ENCODE data around the gene DNAL4.

Gene DNAL4

DNA sequence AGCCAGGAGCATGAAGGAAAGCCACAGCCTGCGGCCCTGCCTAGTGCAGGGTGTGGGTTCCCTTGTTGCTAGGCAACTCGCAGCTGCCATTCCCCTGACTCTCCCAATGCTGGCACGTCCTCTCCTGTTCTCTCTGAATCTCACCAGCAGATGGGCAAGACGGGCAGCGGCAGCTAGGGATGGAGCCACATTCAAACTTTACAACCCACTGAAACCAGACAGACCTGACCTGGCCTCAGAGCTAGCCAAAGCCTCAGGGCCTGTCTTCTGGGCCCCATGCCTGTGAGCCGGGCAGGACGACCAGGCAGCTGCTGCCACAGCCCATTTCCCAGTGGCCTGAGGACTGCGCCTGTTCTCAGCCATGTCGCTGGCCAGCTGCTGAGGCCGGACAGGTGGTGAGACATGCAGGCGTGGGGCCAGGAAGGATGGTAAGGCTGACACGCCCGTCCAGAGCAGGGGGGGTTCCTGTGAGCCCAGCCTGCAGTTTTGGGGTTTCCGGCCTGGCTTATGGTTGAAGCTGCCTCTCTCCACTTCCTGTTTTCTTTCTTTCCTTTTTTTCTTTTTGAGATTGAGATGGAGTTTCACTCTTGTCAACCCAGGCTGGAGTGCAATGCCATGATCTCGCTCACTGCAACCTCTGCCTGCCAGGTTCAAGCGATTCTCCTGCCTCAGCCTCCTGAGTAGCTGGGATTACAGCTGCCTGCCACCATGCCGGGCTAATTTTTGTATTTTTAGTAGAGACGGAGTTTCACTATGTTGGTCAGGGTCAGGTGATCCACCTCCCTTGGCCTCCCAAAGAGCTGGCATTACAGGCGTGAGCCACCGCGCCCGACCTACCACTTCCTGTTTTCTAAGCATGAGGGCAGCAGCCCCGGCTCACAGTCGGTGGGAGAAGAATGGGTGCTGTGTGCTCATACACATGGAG lies 42.3 kb downstream of the DNAL4 start:
- H3K4me3 ChIP-seq (ENCODE audit: low read depth, low read length): peak overlapping the region; percentile 36
- TF ChIP-seq, protein P1, sequence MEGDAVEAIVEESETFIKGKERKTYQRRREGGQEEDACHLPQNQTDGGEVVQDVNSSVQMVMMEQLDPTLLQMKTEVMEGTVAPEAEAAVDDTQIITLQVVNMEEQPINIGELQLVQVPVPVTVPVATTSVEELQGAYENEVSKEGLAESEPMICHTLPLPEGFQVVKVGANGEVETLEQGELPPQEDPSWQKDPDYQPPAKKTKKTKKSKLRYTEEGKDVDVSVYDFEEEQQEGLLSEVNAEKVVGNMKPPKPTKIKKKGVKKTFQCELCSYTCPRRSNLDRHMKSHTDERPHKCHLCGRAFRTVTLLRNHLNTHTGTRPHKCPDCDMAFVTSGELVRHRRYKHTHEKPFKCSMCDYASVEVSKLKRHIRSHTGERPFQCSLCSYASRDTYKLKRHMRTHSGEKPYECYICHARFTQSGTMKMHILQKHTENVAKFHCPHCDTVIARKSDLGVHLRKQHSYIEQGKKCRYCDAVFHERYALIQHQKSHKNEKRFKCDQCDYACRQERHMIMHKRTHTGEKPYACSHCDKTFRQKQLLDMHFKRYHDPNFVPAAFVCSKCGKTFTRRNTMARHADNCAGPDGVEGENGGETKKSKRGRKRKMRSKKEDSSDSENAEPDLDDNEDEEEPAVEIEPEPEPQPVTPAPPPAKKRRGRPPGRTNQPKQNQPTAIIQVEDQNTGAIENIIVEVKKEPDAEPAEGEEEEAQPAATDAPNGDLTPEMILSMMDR (IDR thresholded peaks at IDR 0.05; ENCODE audit: low read depth, low read length, missing control alignments): no peak
- peak; percentile 68 for DNase-seq (ENCODE audit: low read depth)

DNA sequence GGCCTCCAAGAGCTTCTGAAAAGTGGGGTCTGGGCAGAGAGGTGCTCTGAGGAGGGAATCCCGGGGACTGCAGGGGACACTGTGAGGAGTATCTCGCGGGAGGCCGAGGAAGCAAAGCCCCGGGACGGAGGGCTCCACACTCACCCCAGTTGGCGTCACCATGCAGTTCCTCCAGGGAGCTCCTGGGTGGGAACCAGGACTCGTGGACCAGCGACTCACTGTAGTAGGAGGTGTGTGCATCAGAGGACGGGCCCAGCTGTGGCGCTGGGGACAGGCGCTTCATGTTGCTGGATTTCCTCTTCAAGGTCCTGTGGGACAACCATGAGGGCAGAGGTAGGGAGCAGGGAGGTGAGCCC lies 42.9 kb downstream of the DNAL4 start:
- peak overlapping the region; percentile 23 for H3K4me3 ChIP-seq (ENCODE audit: low read depth, low read length)
- TF ChIP-seq, protein P1 (IDR thresholded peaks at IDR 0.05; ENCODE audit: low read depth, low read length, missing control alignments): no peak
- no peak for DNase-seq (ENCODE audit: low read depth)

- TF ChIP-seq, protein P1 (IDR thresholded peaks at IDR 0.05; ENCODE audit: low read depth, low read length, missing control alignments): no peak
- H3K4me3 ChIP-seq (ENCODE audit: low read depth, low read length): no peak overlapping the region
- no peak for DNase-seq (ENCODE audit: low read depth)
Observed at GRCh38 chr22:38750638-38751037, 43.3 kb downstream of the DNAL4 start.

DNA sequence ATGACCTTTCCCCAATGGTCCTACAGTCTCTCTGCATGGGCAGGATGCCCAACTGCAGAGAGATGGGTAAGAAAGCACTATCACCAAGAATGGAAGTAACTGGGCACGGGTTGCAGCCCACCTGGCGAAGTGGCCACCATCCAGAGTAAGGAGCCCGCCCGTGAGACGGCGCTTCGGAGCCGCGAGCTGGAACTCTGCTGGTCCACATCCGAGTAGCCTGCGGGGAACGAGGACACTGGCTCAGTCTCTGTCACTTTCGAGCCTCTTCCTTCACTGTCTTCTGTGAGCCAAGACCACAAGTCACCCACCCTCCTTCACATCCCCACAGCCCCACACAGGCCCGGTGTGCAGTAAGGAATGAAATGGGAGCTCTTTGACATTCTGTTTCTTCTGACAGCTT lies 43.8 kb downstream of the DNAL4 start:
- H3K4me3 ChIP-seq (ENCODE audit: low read depth, low read length): no peak overlapping the region
- TF ChIP-seq, protein P1 (IDR thresholded peaks at IDR 0.05; ENCODE audit: low read depth, low read length, missing control alignments): no peak
- DNase-seq (ENCODE audit: low read depth): no peak

DNA sequence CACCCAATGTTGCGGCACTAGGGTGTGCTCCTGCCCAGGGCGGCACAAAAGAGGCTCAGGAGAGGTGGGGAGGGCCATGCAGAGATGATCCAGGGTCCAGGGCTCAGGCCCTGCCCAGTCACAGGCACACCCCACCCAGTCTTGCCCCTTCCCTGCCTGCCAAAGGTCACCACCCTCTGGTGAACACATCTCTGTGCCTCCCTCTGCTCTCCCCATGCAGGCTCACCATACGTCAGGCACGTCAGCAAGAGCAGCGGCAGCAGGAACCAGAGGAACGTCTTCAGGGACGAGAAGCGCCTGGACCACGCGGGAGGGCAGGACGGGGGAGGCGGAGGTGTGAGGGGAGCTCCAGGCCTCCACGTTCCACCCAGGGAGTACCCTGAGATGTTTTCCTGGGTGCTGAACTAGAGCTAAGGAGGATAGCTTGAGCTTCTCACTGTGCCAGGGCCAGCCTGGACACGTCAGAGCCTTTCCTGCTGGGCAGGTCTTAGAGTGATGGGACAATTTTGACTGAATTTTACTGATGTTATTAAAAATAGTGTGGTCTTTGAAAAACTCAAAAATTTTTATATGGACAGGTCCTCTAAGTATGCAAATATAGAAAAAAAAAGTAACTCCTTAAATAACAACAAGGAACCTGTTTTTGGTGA lies 45.3 kb downstream of the DNAL4 start:
- TF ChIP-seq, protein P1 (IDR thresholded peaks at IDR 0.05; ENCODE audit: low read depth, low read length, missing control alignments): no peak
- H3K4me3 ChIP-seq (ENCODE audit: low read depth, low read length): no peak overlapping the region
- no peak for DNase-seq (ENCODE audit: low read depth)

DNA sequence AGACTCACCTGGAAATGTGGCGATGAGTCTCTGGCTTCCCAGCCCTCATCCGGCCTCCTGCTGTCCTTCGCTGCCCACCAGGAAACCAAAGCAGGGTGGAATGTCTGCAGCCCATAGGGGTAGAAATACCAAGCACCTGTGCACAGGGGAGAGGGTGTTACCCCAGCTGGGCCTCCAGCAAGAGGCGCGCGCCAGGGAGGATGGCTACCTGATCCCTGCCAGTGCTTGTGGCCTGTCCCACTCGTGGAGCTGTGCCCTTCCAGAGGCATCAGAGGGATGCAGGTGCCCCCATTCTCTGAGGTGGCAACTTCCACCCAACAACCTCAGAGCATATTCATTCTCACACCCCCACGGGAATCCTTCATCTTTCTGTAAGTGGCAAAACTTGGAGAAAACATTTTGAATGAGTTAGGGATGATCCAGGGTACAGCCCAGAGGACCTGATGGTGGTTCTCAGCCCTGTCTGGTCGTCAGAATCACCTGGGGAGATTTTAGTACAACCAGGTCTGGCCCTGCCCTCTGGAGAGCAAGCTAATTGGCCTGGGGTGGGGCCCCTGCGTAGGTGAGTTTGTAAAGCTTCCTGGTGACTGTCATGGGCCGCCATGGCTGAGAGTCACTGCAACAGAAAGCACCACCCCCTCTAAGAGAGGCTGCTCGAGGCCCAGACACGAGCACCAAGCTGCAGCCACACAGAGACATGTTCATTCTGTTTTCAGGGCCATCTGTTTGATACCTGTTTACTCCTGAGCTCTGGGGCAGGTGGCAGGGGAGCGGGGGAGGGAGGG lies 48.1 kb downstream of the DNAL4 start:
- no peak for DNase-seq (ENCODE audit: low read depth)
- TF ChIP-seq, protein P1 (IDR thresholded peaks at IDR 0.05; ENCODE audit: low read depth, low read length, missing control alignments): no peak
- no peak overlapping the region for H3K4me3 ChIP-seq (ENCODE audit: low read depth, low read length)

Measured in GM12864 (cell line).